HG03280 (cell line): ENCODE data around the gene MYO18B.

ENCODE experiments used
- ATAC-seq: cut with Tn5 transposase; IDR thresholded peaks from one replicate; pipeline ENCODE4 v1.9.1; 2021; ENCODE audit warnings: mild to moderate bottlenecking, moderate library complexity; ENCODE audit not compliant: unreplicated experiment

Gene MYO18B

GRCh38 chr22:25748704-25749103, 6.7 kb downstream of the MYO18B start:
- ATAC-seq, result no peak

GRCh38 chr22:25749420-25750169, 7.6 kb downstream of the MYO18B start:
- no peak for ATAC-seq

DNA sequence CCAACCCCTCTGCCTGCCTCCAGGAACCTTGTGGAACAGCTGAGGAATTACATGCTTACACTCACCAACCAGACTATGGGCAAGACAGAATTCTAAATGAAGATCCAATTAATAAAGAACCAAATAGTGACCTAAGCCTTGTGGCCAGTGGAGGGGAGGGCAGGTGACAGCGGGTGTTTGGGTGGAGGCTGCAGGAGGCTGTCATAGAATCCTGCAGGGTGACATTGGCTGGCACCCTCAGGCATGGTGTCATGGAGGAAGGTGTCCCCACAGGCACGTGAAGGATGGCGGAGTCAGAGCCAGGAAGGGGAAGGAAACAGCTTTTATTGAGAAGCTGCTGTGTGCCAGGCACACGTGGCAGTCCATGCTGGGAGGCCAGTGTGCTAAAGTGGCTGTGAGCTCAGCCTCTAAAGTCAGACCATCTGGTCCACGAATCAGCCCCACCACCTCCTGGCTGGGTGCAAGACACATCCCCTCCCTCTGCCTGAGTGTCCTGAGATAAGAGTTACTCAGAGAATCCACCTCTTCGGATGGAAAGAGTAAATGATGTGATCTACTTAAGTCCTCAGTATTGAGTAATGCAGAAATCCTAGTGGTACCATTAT, 8.7 kb downstream of the MYO18B start:
- ATAC-seq, result no peak

- ATAC-seq, result no peak
Measured at GRCh38 chr22:25751174-25751581, 9.2 kb downstream of the MYO18B start.

GRCh38 chr22:25752615-25753214, 10.7 kb downstream of the MYO18B start:
- ATAC-seq, result no peak

DNA sequence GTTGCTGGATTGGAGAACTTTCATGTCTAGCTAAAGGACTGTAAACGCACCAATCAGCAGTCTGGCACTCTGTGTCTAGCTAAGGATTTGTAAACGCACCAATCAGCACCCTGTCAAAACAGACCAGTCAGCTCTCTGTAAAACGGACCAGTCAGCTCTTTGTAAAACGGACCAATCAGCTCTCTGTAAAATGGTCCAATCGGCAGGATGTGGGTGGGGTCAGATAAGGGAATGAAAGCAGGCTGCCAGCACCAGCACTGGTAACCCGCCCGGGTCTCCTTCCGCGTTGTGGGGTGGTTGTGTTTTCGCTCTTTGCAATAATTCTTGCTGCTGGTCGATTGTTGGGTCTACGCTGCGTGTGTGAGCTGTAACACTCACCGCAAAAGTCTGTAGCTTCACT, 11.3 kb downstream of the MYO18B start:
- no peak for ATAC-seq

- no peak for ATAC-seq
Measured at GRCh38 chr22:25754527-25755202, 12.7 kb downstream of the MYO18B start.

GRCh38 chr22:25757686-25758085, 15.7 kb downstream of the MYO18B start:
- ATAC-seq, result no peak

GRCh38 chr22:25758316-25758715, 16.3 kb downstream of the MYO18B start:
- ATAC-seq, result no peak

- no peak for ATAC-seq
Measured at GRCh38 chr22:25759825-25760231, 17.8 kb downstream of the MYO18B start.

DNA sequence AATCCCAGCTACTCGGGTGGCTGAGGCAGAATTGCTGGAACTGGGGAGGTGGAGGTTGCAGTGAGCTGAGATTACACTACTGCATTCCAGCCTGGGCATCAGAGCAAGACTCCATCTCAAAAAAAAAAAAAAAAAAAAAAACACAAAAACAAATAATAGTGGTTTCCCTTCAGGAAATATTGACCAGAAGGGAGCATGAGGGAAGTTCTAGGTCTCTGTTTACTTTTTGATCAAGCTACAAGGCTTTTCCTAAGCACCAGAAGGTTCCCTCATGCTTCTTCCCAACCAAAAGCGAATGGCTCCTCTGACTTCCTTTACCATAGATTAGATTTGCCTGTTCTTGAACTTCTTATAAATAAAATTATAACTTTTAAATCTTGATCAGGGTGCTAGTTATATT, 18.3 kb downstream of the MYO18B start:
- ATAC-seq, result no peak

DNA sequence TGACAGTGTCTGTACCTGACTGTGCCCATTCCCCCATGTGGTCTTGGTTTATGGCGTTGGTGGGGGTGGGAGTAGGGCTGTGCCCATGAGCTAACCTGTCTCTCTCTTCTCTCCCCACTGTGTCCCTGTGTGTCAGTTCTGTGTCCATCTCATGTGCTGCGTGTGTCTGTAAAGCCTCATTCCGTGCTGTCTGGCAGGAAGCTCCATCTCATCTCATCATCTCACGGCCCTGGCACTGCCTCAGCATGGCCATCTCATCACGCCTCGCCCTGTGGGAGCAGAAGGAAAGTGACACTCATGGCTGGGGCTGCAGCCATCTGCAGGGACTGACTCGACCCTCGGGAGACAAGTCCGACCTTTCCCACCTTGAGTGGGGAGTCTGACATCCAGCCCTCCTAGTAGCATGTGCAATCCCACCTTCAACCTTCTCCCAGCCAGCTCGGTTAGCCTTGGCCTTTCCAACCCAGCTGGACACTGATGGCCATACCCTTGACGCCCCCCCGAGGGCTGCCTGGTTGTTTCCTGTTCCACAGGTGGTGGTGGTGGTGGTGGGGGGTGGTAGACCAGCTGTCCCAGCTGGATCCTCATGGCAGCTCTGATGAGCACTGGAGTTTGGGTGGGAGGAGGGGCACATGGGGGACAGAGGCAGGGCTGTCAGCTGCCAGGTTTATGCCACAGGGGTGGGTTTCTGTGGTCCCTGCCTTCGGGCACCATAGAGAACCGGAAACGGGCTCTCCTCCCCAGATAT, 19.0 kb downstream of the MYO18B start:
- no peak for ATAC-seq

DNA sequence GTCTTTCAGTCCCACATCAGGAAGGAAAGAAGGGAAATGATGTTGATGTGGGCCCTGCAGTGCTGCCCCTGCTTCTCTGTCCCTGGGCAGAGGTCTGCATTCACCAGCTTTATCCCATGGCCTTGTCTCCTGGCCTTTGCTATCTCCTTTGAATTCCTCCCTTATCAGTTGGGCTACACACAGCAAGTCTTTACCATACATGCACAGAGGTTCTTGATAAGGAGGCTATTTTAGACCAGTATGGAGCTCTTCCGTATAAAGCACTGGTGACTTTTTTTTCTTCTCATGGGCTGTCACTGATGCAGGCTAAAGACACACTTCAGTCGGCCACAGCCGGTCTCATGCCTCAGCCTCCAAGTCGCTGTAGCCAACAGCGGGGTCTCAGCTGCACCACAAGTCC, 20.2 kb downstream of the MYO18B start:
- ATAC-seq, result no peak

- no peak for ATAC-seq
Measured at GRCh38 chr22:25763239-25763777, 21.3 kb downstream of the MYO18B start.

- no peak for ATAC-seq
Measured at GRCh38 chr22:25764270-25765015, 22.5 kb downstream of the MYO18B start.

DNA sequence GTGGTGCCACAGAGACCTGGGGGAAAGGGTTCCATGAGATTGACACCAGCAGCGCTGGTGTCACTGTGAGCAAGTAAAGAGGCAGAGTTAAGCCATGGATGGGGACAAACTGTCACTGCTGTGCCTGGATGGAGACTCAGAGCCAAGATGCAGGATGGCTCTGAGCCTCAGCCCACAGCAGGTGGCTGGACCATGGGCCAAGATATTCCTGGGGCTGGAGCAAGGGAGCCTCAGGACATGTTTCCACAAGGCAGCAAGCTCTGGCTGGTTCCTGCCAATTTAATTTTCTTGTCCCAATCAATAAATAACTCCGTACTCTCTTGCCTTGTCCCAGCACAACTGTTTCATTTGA, 23.0 kb downstream of the MYO18B start:
- ATAC-seq, result no peak

DNA sequence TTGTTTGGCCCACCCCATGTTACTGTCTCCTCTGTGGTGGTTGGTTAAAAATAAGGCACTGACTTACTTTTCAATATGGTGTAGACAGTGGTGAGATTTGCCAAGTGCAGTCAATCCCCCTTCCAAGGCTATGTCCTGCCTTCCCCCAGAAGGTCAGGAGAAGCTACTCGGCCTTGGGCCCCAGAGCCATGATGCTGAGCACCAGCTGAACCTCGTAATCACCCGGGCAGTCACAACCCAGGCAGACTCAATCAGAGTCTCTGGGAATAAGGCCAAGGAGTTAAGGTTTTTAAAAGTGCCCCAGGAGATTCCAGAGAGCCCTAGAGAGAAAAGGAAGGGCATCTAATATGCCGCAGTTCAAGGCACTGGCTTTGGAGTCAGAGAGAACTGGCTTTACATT, 23.8 kb downstream of the MYO18B start:
- ATAC-seq, result no peak

- no peak for ATAC-seq
Measured at GRCh38 chr22:25766418-25766817, 24.4 kb downstream of the MYO18B start.

DNA sequence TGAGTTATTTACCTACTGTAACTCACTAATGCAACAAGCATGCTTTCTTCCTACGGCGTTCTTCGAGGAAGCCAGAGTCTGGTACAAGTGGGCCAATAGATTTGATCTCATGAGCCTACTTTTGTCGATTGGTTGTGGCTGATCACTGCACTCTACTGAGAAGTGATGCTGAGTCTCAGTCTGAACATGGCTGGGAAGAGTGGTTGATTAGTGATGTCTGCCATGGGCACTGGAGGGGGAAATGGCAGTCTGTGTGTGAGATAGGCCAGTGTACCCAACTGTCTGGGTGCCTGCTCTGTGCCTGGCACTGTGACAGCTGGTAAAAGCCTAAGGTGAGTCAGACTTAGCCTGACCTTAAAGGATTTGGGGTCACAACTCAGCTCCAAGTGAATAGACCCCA, 28.3 kb downstream of the MYO18B start:
- no peak for ATAC-seq

DNA sequence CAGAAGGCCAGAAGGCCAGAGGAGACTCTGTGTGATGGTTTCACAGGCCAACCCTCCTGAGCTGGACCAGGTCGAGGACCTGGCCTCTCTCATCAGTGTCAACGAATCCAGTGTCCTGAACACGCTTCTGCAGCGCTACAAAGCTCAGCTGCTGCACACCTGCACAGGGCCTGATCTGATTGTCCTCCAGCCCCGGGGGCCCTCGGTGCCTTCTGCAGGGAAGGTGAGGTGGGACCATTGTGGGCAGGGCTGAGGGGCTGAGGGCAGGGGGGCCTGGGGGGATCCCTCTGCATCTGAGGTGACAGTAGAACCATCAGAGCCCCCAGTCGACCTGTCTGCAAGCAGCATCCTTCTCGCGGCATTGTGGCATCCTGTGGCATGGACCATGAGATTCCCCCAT, 30.3 kb downstream of the MYO18B start:
- ATAC-seq, result no peak
